ENCODE results near the gene RPTOR. TPM values are rescaled to one million over a fixed set of nuclear protein-coding genes. Genes with fewer than 3 reads are reported as not detected.
A peak's percentile ranks its signal among the peaks of the same experiment; 100 is the strongest.

RPTOR gene
- total RNA-seq, 1 experiment from 2014 or later: 46.2 TPM

- TF ChIP-seq EZH2phosphoT487 (IDR thresholded peaks at IDR 0.05; ENCODE audit: borderline replicate concordance, low read length): no peak
- TF ChIP-seq EZH2 (IDR thresholded peaks at IDR 0.05; ENCODE audit: low read length, unreplicated experiment): no peak
- TF ChIP-seq, protein P1, sequence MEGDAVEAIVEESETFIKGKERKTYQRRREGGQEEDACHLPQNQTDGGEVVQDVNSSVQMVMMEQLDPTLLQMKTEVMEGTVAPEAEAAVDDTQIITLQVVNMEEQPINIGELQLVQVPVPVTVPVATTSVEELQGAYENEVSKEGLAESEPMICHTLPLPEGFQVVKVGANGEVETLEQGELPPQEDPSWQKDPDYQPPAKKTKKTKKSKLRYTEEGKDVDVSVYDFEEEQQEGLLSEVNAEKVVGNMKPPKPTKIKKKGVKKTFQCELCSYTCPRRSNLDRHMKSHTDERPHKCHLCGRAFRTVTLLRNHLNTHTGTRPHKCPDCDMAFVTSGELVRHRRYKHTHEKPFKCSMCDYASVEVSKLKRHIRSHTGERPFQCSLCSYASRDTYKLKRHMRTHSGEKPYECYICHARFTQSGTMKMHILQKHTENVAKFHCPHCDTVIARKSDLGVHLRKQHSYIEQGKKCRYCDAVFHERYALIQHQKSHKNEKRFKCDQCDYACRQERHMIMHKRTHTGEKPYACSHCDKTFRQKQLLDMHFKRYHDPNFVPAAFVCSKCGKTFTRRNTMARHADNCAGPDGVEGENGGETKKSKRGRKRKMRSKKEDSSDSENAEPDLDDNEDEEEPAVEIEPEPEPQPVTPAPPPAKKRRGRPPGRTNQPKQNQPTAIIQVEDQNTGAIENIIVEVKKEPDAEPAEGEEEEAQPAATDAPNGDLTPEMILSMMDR (conservative IDR thresholded peaks at IDR 0.05; ENCODE audit: low read depth, low read length): no peak
- no peak for ATAC-seq
- H3K9me3 ChIP-seq (ENCODE audit: low read length): no peaks in the 10 kb centered on the region
- no TSS peak for BruUV-seq (replicated peaks)
- no peaks in the 10 kb centered on the region for H3F3A ChIP-seq (ENCODE audit: low read length, unreplicated experiment)
- H3K9me2 ChIP-seq (replicated peaks; ENCODE audit: low read length): no peaks in the 10 kb centered on the region
- ChIA-PET POLR2A (ENCODE audit: unreplicated experiment) (no interaction called here), CTCF (no interaction called here)
- no peak overlapping the region for H2AFZ ChIP-seq (ENCODE audit: low read length)
- H3K4me2 ChIP-seq (ENCODE audit: low read length): no peak overlapping the region
- 0 out of 2 replicates have a peak, but pooled peaks cover 2% of the 10 kb centered on the region for H3K36me3 ChIP-seq (ENCODE audit: low read depth, low read length)
- no peaks in the 10 kb centered on the region for H3K79me2 ChIP-seq (ENCODE audit: low read length)
- H4K20me1 ChIP-seq (ENCODE audit: low read length): no peaks in the 10 kb centered on the region
- H3K27me3 ChIP-seq (ENCODE audit: low read length): no peaks in the 10 kb centered on the region
- H3K4me1 ChIP-seq (ENCODE audit: insufficient read depth, low read length): peaks cover 9% of the 10 kb centered on the region; the same call in 1 of the 2 replicates
- no peak for DNase-seq
- H3K27ac ChIP-seq (ENCODE audit: low read length): no peak overlapping the region
- intact Hi-C loops (cut with micrococcal nuclease): no loop called here
- no peak overlapping the region for H3K9ac ChIP-seq (ENCODE audit: low read length)
- no peak overlapping the region for H3K4me3 ChIP-seq (ENCODE audit: low read length)
Measured at GRCh38 chr17:80817321-80817845, 272.7 kb downstream of the RPTOR start.

DNA sequence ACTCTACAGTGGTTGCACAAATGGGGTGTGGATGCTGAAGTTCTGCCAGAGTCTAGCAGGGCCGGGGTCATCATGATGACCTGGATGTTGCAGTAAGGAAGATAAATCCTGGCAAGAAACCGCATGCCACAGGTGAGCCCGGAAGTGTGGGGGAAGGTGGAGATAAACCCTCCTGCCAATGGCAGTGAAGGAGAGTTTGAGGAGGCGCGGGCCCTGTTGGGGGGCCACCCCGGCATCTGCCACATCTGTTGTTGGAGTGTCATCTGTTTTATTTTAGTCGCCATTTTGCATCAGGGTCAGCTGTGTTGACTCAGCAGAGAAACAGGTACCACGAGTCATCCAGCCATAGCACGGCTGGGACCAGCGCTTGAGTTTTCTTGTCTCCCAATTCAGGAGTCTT is 273.2 kb downstream of the RPTOR start:
- peak; percentile 70; the same call in 1 of the 2 replicates for ATAC-seq
- POLR2A ChIA-PET (ENCODE audit: unreplicated experiment): no interaction called here

DNA sequence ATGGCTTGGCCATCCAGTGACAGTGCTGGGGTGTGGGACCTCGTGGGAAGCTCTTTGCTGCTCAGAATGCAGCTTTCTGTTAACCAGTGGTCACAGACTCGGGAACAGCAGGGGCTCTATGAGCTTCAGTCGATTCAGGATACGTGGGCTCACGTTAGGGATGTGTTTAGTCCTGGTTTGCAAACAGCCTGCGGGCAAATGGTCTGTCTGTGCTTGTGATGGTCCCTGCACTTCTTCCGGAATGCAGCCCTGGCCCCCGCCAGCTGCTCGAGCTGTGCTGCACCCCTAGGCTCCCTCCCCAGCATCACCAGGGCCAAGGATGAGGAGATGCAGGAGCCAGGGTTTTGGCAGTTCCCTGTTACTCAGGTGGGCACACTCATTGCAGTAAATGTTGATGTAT is 274.2 kb downstream of the RPTOR start:
- ChIA-PET CTCF (no interaction called here), POLR2A (ENCODE audit: unreplicated experiment) (no interaction called here)
- peaks cover 9% of the 10 kb centered on the region; the same call in 1 of the 2 replicates for H3K4me1 ChIP-seq (ENCODE audit: insufficient read depth, low read length)
- H3K9me2 ChIP-seq (replicated peaks; ENCODE audit: low read length): no peaks in the 10 kb centered on the region
- H3K4me3 ChIP-seq (ENCODE audit: low read length): no peak overlapping the region
- H3K9me3 ChIP-seq (ENCODE audit: low read length): no peaks in the 10 kb centered on the region
- H3K9ac ChIP-seq (ENCODE audit: low read length): no peak overlapping the region
- H3K27ac ChIP-seq (ENCODE audit: low read length): no peak overlapping the region
- no peak overlapping the region for H2AFZ ChIP-seq (ENCODE audit: low read length)
- H3K79me2 ChIP-seq (ENCODE audit: low read length): no peaks in the 10 kb centered on the region
- TF ChIP-seq EZH2phosphoT487 (IDR thresholded peaks at IDR 0.05; ENCODE audit: borderline replicate concordance, low read length): no peak
- TF ChIP-seq, protein P1 (conservative IDR thresholded peaks at IDR 0.05; ENCODE audit: low read depth, low read length): no peak
- TF ChIP-seq EZH2 (IDR thresholded peaks at IDR 0.05; ENCODE audit: low read length, unreplicated experiment): no peak
- no peaks in the 10 kb centered on the region for H4K20me1 ChIP-seq (ENCODE audit: low read length)
- no peaks in the 10 kb centered on the region for H3F3A ChIP-seq (ENCODE audit: low read length, unreplicated experiment)
- BruUV-seq (replicated peaks): no TSS peak
- no peaks in the 10 kb centered on the region for H3K27me3 ChIP-seq (ENCODE audit: low read length)
- intact Hi-C loops (cut with micrococcal nuclease): no loop called here
- ATAC-seq (no peak), DNase-seq (no peak)
- H3K36me3 ChIP-seq (ENCODE audit: low read depth, low read length): no peaks in the 10 kb centered on the region; the same call in 1 of the 2 replicates
- H3K4me2 ChIP-seq (ENCODE audit: low read length): no peak overlapping the region

More for the DNA sequence above, 273.2 kb downstream of the RPTOR start:
- H3K9me3 ChIP-seq (ENCODE audit: low read length): no peaks in the 10 kb centered on the region
- H2AFZ ChIP-seq (ENCODE audit: low read length): no peak overlapping the region
- peak; percentile 61 for DNase-seq
- no peak overlapping the region for H3K27ac ChIP-seq (ENCODE audit: low read length)
- no peaks in the 10 kb centered on the region for H3K79me2 ChIP-seq (ENCODE audit: low read length)
- H3K4me3 ChIP-seq (ENCODE audit: low read length): no peak overlapping the region
- H3K36me3 ChIP-seq (ENCODE audit: low read depth, low read length): no peaks in the 10 kb centered on the region
- no peaks in the 10 kb centered on the region for H3K9me2 ChIP-seq (replicated peaks; ENCODE audit: low read length)
- intact Hi-C loops (cut with micrococcal nuclease): no loop called here
- no peak overlapping the region for H3K9ac ChIP-seq (ENCODE audit: low read length)
- CTCF ChIA-PET: no interaction called here
- no peaks in the 10 kb centered on the region for H4K20me1 ChIP-seq (ENCODE audit: low read length)
- BruUV-seq (replicated peaks): no TSS peak
- peaks cover 9% of the 10 kb centered on the region; the same call in 1 of the 2 replicates for H3K4me1 ChIP-seq (ENCODE audit: insufficient read depth, low read length)
- TF ChIP-seq, protein P1 (conservative IDR thresholded peaks at IDR 0.05; ENCODE audit: low read depth, low read length): no peak
- TF ChIP-seq EZH2phosphoT487 (IDR thresholded peaks at IDR 0.05; ENCODE audit: borderline replicate concordance, low read length) (no peak), EZH2 (IDR thresholded peaks at IDR 0.05; ENCODE audit: low read length, unreplicated experiment) (no peak)
- H3F3A ChIP-seq (ENCODE audit: low read length, unreplicated experiment): no peaks in the 10 kb centered on the region
- no peaks in the 10 kb centered on the region for H3K27me3 ChIP-seq (ENCODE audit: low read length)
- no peak overlapping the region for H3K4me2 ChIP-seq (ENCODE audit: low read length)
